Measurements from ENCODE around the gene MT1E.
A peak's percentile ranks its signal among the peaks of the same experiment; 100 is the strongest.

GRCh38 chr16:56576585-56577299, 48.8 kb upstream of the MT1E start:
- TF ChIP-seq CTCF (conservative IDR thresholded peaks at IDR 0.05; ENCODE audit: low read depth, low read length) (peak; percentile 84), EZH2 (IDR thresholded peaks at IDR 0.05; ENCODE audit: low read length, unreplicated experiment) (no peak), EZH2phosphoT487 (IDR thresholded peaks at IDR 0.05; ENCODE audit: borderline replicate concordance, low read length) (no peak)

All from PC-3 (cell line).